GM18526 (cell line): ENCODE data around the gene TSHZ2.

Experiments used
- POLR2A ChIP-seq: IDR thresholded peaks from 3 replicates; pipeline ENCODE4 v1.6.1; 2011; ENCODE audit not compliant: insufficient read length; ENCODE audit errors: extremely low read depth

TSHZ2 gene

GRCh38 chr20:53030061-53030460 lies 57.9 kb downstream of the TSHZ2 start:
- TF ChIP-seq POLR2A = no peak

- TF ChIP-seq POLR2A = no peak
These were observed 59.9 kb downstream of the TSHZ2 start for GRCh38 chr20:53032046-53032445.

- TF ChIP-seq POLR2A = no peak
These were observed 60.3 kb downstream of the TSHZ2 start for GRCh38 chr20:53032478-53032932.

GRCh38 chr20:53033176-53033575 lies 61.0 kb downstream of the TSHZ2 start:
- no peak for TF ChIP-seq POLR2A

- TF ChIP-seq POLR2A = no peak
These were observed 62.7 kb downstream of the TSHZ2 start for GRCh38 chr20:53034899-53035298.

- TF ChIP-seq POLR2A = no peak
These were observed 64.8 kb downstream of the TSHZ2 start for GRCh38 chr20:53036992-53037391.

- TF ChIP-seq POLR2A = no peak
These were observed 65.5 kb downstream of the TSHZ2 start for GRCh38 chr20:53037621-53038020.

GRCh38 chr20:53038299-53038698 lies 66.1 kb downstream of the TSHZ2 start:
- no peak for TF ChIP-seq POLR2A

- no peak for TF ChIP-seq POLR2A
These were observed 68.8 kb downstream of the TSHZ2 start for GRCh38 chr20:53040693-53041589.

GRCh38 chr20:53042521-53042920 lies 70.4 kb downstream of the TSHZ2 start:
- no peak for TF ChIP-seq POLR2A

- no peak for TF ChIP-seq POLR2A
These were observed 72.1 kb downstream of the TSHZ2 start for GRCh38 chr20:53044296-53044695.

GRCh38 chr20:53045941-53046340 lies 73.8 kb downstream of the TSHZ2 start:
- TF ChIP-seq POLR2A = no peak

- TF ChIP-seq POLR2A = no peak
These were observed 75.0 kb downstream of the TSHZ2 start for GRCh38 chr20:53047203-53047602.

- TF ChIP-seq POLR2A = no peak
These were observed 76.2 kb downstream of the TSHZ2 start for GRCh38 chr20:53048387-53048786.

- TF ChIP-seq POLR2A = no peak
These were observed 78.2 kb downstream of the TSHZ2 start for GRCh38 chr20:53050338-53050737.

GRCh38 chr20:53052380-53052779 lies 80.2 kb downstream of the TSHZ2 start:
- TF ChIP-seq POLR2A = no peak

GRCh38 chr20:53053595-53053994 lies 81.4 kb downstream of the TSHZ2 start:
- TF ChIP-seq POLR2A = no peak
